Activated T-helper 9 cell treated with anti-CD3 and anti-CD28 coated beads, Interleukin-2, amount 50 U/mL, for 16 hours (primary cell): ENCODE measurements around the gene PCDHGB5.
"Not testable (repeated sequence)": the region's sequence is repeated elsewhere in the genome, so short reads cannot be mapped to it uniquely, and the experiment has no call there.

Source experiments
- DNase-seq: peaks from one replicate; pipeline ENCODE4 v3.0.0-alpha.2; 2020; ENCODE audit warnings: low read depth

The PCDHGB5 gene

DNA sequence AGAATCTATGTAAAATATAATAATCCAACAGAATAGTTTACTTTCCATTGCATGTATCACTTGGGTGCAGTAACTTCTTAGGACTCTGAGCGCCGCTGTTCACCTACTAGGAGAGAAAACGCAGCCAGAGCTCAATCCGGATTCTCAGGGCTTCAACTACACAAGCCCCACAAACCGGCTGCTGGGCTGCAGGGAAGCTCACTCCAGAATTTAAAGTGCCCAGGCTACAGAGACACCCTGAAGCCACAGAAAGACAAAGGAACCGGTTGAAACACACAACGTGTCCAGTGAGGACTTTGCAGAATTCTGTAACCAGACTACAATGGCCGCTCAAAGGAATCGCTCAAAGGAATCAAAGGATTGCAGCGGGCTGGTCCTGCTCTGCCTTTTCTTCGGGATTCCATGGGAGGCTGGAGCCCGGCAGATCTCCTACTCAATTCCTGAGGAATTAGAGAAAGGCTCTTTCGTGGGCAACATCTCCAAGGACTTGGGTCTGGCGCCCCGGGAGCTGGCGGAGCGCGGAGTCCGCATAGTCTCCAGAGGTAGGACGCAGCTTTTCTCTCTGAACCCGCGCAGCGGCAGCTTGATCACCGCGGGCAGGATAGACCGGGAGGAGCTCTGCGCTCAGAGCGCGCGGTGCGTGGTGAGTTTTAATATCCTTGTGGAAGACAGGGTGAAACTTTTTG lies 15.2 kb downstream of the PCDHGB5 start, which contains the start of gene PCDHGA10:
Gene PCDHGA10 (plus strand): TSS at position 134 of the 686 bp plus-strand sequence. CDS start 189 bp downstream, at position 323.
- DNase-seq: peak; percentile 17

DNA sequence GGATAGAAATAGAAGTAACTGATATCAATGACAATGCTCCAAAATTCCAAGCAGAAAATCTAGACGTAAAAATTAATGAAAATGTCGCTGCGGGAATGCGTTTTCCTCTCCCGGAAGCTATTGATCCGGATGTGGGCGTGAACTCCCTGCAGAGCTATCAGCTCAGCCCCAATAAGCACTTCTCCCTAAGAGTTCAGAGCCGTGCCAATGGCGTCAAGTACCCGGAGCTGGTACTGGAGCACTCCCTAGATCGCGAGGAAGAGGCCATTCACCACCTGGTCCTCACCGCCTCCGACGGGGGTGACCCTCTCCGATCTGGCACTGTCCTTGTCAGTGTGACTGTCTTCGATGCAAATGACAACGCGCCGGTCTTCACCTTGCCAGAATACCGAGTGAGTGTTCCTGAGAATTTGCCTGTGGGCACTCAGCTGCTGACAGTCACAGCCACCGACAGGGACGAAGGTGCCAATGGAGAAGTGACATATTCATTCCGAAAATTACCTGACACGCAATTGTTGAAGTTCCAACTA lies 15.9 kb downstream of the PCDHGB5 start:
- DNase-seq: no peak

DNA sequence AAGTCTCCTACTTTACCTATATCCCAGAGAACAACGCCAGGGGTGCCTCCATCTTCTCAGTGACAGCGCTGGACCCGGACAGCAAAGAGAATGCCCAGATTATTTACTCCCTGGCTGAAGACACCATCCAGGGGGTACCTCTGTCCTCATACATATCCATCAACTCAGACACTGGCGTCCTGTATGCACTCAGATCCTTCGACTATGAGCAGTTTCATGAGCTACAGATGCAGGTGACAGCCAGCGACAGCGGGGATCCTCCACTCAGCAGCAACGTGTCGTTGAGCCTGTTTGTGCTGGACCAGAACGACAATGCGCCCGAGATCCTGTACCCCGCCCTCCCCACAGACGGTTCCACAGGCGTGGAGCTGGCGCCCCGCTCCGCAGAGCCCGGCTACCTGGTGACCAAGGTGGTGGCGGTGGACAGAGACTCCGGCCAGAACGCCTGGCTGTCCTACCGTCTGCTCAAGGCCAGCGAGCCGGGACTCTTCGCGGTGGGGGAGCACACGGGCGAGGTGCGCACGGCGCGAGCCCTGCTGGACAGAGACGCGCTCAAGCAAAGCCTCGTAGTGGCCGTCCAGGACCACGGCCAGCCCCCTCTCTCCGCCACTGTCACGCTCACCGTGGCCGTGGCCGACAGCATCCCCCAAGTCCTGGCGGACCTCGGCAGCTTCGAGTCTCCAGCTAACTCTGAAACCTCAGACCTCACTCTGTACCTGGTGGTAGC lies 17.0 kb downstream of the PCDHGB5 start:
- DNase-seq: not testable (repeated sequence)

GRCh38 chr5:141415275-141415618 lies 17.5 kb downstream of the PCDHGB5 start:
- not testable (repeated sequence) for DNase-seq

DNA sequence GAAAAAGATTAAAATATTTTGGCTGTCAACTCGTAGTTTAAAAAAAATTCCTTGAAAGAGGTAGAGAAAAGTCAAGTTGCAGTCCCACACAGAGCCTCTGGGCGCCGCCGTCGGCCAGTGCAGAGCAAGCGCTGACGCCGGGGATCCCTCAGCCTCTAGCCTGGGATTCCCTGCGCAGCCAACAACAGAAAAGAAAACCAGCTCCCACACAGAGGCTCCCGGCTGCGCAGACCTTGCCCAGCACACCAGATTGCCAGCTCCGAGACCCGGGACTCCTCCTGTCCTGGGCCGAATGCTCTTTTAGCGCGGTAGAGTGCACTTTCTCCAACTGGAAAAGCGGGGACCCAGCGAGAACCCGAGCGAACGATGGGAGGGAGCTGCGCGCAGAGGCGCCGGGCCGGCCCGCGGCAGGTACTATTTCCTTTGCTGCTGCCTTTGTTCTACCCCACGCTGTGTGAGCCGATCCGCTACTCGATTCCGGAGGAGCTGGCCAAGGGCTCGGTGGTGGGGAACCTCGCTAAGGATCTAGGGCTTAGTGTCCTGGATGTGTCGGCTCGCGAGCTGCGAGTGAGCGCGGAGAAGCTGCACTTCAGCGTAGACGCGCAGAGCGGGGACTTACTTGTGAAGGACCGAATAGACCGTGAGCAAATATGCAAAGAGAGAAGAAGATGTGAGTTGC lies 19.9 kb downstream of the PCDHGB5 start, which contains the start of gene PCDHGB7:
Gene PCDHGB7 (plus strand): TSS at position 184 of the 679 bp plus-strand sequence. CDS start 183 bp downstream, at position 367.
- not testable (repeated sequence) for DNase-seq

GRCh38 chr5:141419074-141419880 lies 21.5 kb downstream of the PCDHGB5 start:
- no peak for DNase-seq

DNA sequence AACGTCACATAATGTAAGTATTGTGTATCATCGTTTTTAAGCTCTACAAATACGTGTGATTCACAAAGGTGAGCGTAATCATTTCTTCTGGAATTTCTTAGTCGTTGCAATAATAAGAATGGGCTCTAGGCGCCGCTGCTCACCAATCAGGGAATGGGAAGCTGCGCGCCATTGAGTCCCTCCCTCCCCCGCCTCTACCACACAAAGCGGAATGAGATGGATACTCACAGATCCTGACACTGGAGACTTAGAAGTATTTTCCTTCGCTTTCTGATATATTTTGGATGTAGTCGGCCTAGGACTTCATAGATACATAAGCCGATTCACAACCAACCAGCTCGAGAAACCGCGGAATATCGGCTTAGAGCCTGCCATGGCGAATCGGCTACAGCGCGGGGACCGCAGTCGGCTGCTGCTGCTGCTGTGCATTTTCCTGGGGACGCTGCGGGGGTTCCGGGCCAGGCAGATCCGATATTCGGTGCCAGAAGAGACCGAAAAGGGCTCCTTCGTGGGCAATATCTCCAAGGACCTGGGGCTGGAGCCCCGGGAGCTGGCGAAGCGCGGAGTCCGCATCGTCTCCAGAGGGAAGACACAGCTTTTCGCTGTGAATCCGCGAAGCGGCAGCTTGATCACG lies 23.2 kb downstream of the PCDHGB5 start, which contains the start of gene PCDHGA11:
Gene PCDHGA11 (plus strand): TSS at position 197 of the 634 bp plus-strand sequence. CDS start 177 bp downstream, at position 374.
- no peak for DNase-seq

DNA sequence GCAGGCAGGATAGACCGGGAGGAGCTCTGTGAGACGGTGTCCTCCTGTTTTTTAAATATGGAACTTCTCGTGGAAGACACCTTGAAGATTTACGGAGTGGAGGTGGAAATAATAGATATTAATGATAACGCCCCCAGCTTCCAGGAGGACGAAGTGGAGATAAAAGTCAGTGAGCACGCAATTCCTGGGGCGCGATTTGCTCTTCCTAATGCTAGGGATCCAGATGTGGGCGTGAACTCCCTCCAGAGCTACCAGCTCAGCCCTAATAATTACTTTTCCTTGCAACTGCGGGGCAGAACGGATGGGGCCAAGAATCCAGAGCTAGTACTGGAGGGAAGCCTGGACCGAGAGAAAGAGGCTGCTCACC lies 23.7 kb downstream of the PCDHGB5 start:
- DNase-seq: no peak

DNA sequence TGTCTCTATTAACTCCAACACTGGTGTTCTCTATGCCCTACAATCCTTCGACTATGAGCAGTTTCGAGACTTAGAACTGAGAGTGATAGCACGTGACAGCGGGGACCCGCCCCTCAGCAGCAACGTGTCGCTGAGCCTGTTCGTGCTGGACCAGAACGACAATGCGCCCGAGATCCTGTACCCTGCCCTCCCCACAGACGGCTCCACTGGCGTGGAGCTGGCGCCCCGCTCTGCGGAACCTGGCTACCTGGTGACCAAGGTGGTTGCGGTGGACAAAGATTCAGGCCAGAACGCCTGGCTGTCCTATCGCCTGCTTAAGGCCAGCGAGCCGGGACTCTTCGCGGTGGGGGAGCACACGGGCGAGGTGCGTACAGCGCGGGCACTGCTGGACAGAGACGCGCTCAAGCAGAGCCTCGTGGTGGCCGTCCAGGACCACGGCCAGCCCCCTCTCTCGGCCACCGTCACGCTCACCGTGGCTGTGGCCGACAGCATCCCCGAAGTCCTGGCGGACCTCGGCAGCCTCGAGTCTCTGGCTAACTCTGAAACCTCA lies 25.1 kb downstream of the PCDHGB5 start:
- DNase-seq: no peak

GRCh38 chr5:141427783-141428426 lies 30.2 kb downstream of the PCDHGB5 start:
- DNase-seq: no peak

DNA sequence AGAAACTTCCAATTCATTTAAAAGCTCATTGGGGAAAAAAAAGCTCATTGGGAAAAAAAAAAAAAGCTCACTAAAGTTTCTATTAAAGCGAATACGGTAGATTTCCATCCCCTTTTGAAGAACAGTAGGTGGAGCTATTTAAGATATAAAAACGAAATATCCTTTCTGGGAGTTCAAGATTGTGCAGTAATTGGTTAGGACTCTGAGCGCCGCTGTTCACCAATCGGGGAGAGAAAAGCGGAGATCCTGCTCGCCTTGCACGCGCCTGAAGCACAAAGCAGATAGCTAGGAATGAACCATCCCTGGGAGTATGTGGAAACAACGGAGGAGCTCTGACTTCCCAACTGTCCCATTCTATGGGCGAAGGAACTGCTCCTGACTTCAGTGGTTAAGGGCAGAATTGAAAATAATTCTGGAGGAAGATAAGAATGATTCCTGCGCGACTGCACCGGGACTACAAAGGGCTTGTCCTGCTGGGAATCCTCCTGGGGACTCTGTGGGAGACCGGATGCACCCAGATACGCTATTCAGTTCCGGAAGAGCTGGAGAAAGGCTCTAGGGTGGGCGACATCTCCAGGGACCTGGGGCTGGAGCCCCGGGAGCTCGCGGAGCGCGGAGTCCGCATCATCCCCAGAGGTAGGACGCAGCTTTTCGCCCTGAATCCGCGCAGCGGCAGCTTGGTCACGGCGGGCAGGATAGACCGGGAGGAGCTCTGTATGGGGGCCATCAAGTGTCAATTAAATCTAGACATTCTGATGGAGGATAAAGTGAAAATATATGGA lies 32.8 kb downstream of the PCDHGB5 start, which contains the start of gene PCDHGA12:
Gene PCDHGA12 (plus strand): TSS at position 176 of the 782 bp plus-strand sequence. CDS start 253 bp downstream, at position 429.
- no peak for DNase-seq

GRCh38 chr5:141431286-141431685 lies 33.5 kb downstream of the PCDHGB5 start:
- no peak for DNase-seq

DNA sequence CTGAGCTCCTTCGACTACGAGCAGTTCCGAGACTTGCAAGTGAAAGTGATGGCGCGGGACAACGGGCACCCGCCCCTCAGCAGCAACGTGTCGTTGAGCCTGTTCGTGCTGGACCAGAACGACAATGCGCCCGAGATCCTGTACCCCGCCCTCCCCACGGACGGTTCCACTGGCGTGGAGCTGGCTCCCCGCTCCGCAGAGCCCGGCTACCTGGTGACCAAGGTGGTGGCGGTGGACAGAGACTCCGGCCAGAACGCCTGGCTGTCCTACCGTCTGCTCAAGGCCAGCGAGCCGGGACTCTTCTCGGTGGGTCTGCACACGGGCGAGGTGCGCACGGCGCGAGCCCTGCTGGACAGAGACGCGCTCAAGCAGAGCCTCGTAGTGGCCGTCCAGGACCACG lies 34.6 kb downstream of the PCDHGB5 start:
- not testable (repeated sequence) for DNase-seq

- not testable (repeated sequence) for DNase-seq
Observed at GRCh38 chr5:141432726-141433125, 35.0 kb downstream of the PCDHGB5 start.

- DNase-seq: no peak
Observed at GRCh38 chr5:141434006-141434405, 36.3 kb downstream of the PCDHGB5 start.

GRCh38 chr5:141437221-141437620 lies 39.5 kb downstream of the PCDHGB5 start:
- DNase-seq: no peak

- DNase-seq: no peak
Observed at GRCh38 chr5:141439411-141440141, 41.8 kb downstream of the PCDHGB5 start.

DNA sequence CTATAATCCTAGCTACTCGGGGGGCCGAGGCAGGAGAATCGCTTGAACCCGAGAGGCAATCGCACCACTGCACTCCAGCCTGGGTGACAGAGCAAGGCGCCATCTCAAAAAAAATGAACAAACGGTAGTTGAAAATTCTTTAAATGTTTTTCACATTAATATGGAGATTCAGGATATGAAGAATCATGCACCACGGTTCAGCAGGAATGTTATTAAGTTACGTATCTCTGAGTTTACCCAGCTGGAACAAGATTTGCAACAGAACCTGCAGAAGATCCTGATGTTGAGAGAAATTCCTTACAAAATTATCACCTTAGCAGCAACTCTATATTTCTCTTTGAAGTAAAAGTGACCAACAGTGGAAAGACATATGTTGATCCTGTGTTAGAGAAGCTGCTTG lies 42.6 kb downstream of the PCDHGB5 start:
- no peak for DNase-seq
